Activated T-cell treated with anti-CD3 and anti-CD28 coated beads for 24 hours (primary cell): ENCODE results near the gene KCNA2.

Experiments
- DNase-seq: peaks from one replicate; pipeline ENCODE4 v3.0.0-alpha.2; 2020; ENCODE audit warnings: low read depth

Gene KCNA2

DNA sequence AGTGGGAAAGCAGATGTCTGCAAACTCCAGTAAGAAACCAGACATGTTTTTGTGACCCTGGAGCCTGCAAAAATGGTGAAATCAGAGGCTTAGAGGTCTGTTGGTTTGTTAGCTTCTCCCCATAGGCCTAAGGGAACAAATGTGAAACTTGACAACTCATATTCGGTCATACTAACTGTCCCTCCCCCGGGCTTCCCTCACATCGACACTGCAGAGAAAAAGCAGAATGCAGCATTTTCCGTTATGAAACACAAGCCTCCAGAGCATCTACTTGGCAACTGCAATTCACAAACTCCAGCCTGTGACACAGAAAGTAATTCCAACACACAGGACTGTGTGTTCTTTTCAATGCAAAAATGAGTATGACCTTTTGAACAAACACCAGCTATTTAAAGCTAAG is 3.7 kb downstream of the KCNA2 start:
- no peak for DNase-seq

DNA sequence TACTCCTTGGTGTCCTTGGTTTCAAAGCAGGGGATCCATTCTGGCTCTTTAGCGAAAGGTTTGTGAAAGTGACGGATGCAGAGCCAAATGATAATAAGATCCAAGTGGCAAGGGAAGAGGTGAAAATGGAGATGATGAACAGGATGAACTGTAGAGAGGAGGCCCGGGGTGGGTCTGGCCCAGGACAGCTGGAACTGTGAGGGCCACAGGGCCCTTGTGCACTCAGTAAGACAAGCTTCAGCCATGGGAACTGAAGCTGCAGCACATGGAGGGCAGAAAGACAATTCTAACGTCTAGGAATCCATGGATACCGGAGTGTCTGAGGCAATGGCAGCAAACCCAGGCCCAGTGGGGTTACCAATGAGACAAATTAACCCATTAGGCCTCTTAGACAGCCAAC is 4.8 kb downstream of the KCNA2 start:
- no peak for DNase-seq

DNA sequence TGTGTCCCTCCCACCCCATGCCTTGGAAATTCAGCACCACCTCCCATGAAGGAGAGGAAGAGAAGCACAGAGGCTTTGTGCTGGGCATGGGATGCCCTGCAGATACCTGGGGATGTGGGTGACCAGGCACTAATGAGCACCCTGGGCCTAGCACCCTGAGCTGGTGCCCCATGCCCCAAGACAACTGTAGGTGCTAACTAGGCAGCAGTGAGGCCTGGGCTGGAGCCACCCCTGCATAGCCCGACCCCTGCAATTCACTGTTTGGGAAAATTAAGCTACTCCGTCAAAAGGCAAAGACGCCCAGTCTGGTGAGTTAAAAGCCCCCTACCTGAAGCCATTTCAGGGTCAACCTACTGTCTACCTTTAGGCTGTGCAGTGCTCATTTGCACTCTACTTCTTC is 5.4 kb downstream of the KCNA2 start:
- DNase-seq: no peak

DNA sequence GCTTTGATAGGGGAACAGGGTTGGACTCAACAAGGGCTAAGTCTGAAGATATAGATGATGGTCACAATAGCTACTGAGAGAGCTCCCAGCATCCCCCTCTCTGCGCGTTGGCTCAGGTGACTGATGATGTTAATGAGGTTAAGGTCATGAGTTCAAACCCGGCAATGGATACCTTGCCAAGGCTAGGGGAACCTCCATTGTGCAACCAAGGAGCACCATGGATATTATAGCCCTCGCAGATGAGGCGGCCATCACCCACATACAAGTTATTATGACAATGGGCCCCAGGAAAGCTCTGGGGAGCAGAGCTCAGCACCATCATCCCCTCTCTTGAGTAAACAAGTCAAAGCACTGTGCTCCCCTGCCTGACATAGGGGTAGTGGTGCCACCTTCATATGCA is 8.2 kb downstream of the KCNA2 start:
- no peak for DNase-seq

DNA sequence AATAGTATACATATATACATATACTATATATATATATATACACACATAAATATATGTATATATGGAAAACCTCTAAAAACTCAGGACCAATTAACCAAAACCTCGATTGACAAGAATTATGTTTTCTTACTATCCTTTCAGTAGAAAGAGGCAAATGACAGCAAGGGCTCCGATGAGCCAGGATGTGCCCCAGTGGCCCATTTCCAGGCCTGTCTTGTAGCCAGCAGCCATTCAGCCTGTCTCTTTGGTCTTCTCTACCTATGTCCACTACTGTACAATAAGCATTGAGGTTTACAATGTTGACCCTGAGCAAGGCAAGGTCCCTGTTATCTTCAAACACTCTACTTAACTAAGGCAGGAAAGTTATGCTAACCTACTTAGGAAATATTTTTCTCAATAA is 9.8 kb downstream of the KCNA2 start:
- no peak for DNase-seq

DNA sequence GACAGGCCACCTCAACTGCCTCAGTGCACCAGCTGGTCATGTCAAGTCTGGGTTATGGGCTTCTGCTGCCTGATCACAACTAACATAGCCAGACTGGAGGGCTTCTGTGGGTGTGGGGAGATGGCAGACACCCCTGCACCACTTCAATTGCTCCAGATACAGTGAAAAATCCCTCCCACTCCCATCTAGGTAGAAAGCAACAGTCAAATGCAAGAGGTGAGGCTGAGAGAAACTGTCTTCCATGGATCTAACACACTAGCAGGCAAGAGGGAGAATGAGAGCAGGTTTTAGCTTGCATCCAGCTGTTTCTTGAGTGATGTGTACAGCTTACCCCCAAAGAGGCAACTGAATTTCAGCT is 10.8 kb downstream of the KCNA2 start:
- no peak for DNase-seq

DNA sequence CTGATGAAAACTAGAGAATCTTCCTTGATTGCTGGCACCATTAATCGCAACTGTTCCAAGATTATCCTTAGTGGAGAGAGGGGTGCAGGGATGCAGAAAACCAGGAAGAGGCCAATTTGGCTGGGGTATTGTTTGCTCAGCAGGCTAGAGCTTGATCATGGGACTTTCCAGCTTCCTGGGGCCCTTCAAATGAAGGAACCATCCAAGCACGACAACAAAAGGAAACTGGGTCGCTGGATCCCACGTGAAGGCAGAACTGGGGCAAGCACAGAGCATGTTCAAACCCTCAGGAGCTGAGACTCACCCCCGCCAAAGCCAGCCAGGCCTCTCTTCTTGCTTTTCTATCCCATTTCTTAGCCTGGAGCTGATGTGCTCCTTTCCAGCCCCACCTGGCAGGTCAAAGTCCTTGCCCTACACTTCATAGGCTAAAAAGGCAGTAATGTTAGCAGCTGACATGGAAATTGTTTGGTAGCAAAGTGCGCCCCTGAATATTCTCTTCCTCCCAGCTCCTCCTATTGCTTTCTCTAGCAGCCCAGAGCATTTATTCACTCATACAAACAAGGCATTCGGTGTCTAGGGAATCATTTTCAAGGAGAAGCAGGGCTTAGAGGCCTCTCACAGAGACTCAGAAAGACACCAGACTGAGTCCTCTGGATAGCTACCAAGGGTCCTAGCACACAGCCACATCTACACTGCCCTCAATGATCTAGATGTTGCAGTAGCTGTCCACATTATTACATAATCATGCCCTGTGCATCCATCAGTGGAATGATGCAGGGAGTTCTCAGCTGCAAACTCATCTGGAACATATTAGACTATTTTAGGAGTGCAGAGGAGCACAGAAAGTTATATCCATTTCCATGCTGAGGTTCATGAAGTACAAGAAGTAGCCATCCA is 11.5 kb downstream of the KCNA2 start:
- DNase-seq: no peak

DNA sequence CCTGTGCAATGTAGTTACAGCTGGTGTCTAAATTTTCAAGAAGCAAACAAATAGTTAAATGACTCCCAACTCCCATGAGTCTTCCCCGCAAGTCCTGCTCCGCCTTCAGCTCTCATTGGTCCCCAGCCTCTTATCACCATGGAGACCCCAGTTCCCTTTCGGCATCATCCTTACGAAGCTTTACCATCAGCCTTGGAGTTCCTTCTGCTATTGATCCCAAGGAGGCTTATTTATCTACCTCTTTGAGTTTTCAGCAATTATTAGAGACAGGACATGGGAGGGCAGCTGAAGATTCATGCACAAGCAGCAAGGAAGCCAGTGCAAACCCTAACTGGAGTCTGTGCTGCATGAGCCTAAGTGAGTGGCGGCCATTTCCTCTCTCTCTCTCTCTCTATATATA is 12.3 kb downstream of the KCNA2 start:
- no peak for DNase-seq

DNA sequence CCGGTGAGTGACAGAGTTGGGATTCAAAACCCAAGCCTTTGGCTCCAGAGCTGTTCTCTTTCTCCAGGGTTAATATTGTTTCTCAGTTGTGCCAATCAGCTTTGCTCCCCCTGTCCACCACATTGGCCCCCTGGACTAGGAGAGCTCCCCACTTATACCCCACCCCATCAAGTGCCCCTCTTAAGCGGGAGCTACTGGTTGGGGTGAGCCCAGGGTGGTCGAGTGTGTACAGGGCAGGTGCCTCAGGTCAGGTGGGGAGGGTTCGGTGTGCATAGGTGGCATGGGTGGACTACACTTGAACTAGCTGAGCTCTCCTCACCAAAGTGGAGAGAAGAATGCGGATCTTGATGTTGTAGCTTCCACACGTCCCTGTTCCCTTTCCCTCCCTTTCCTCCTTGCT is 14.2 kb downstream of the KCNA2 start:
- DNase-seq: no peak

DNA sequence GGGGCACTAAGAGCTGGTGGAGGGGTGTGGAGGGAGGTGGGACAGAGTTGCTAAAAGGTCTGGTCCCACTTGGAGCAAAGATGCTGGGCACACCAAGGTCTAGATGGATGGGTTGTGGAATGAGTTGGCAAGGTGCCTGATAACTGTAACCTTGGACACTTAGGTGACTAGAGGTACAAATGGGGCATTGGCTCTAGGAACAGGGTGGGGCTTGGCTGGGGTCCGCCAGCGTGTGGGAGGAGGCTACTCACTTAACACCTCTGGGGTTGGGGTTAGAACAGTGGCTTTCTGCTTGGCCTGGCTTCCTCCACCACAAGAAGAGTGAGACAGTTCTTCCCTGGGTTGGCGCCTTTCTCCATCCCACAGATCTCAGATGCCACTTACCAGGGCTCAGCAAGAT is 17.2 kb downstream of the KCNA2 start:
- no peak for DNase-seq

DNA sequence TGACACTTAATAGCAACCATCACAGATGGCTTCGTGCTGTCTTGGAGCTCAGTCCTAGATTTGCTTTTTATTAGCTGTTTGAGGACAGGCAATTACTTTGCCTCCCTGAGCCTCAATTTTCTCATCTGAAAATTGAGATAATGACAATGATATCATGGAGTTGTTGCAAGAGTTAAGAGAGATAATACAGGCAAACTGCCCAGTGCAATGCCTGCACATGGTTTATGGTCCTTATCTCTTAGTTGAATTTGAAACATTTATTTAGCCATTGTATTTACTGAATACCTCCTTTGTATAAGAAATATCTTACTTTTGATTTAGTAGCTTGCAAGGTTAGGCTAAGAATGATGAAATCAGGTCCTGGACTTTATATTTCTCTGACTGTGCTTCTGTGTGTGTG is 17.7 kb downstream of the KCNA2 start:
- no peak for DNase-seq

DNA sequence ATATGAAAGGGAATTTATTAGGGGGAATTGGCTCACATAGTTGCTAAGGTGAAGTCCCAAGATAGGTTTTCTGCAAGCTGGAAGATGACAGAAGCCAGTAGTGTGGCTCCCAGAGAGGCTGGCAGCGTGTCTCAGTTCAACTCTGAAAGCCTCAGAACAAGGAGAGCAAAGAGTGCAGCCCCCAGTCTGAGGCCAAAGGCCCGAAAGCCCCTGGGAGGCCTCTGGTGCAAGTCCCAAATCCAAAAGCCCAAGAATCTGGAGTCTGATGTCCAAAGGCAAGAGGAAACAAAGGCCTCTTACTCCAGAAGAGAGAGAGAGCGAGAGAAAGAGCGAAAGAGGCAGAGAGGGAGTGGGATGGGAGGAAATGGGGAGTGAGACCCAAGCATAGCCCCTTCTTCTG is 18.3 kb downstream of the KCNA2 start:
- DNase-seq: no peak

DNA sequence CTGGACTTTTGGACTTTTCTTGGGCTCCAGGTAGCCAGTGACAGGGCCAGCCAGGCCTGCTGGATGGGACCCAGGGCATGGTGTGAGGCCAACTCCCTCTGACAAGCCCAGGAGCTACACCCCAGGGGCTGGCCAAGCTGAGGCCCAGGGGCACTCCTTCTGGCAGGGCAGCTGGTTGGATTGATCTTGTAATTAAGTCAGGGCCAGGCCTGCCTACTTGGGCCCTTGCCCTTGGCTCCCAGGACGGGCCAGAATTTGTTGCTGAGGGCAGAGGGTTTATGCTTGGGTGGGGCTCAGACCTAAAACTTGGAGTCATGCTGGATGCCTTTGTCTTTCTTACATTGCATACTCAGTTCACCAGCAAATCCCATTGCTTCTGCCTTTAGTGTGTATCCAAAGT is 20.7 kb downstream of the KCNA2 start:
- no peak for DNase-seq

DNA sequence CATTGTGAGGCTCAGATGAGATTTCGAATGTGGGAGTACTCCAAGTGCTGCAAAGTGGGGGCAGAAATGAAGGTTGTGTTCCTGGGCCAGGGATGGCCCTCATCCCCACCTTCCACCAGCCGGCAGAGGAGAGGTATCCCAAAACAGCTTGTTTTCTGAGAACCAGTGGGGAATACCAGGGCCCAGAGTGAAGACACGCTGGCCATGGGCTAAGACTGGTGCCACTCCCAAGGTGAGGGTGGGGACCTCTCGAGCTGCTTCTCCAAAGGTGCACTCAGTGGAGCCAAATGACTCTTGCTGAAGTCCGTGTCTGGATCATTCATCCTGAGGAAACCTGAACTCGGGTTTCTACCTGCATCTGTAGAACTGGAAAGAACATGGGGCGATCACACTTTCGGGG is 22.1 kb downstream of the KCNA2 start:
- no peak for DNase-seq

DNA sequence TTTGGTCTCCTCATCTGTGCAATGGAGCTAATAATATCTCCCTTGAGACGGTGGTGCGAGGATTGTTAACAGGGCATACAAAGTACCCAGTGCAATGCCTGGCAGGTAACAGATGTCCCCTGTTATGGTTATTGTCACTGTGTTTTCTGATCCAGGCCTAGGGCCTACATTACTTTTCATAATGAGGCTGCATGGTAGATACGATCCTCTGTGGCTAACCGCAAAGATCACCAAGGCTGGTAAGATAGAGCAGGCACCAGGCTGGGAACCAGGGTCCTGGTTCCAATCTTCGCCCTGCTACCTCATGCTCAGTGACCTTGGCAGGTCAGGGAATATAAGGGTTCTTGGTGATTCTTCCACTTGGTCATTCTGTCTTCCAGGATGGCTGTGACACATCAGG is 22.7 kb downstream of the KCNA2 start:
- no peak for DNase-seq

DNA sequence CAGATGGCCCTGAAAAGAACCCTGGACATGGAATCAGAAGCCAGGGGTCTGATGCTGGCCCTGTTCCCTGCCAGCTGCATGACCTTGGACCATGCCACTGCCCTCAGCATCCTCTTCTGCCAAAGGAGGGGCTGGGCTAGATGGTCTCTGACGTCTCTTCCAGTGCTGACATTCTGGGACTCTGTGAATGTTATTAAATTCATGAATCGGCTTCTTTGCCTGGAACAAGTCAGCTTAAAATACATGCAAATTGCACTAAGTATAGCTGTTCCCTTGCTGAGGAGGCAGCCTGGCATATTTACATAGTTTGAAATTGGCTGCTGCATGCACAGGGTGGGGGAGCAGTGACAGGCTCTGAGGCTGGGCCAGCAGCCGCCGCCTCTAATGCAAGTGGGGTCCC is 23.8 kb downstream of the KCNA2 start:
- no peak for DNase-seq

DNA sequence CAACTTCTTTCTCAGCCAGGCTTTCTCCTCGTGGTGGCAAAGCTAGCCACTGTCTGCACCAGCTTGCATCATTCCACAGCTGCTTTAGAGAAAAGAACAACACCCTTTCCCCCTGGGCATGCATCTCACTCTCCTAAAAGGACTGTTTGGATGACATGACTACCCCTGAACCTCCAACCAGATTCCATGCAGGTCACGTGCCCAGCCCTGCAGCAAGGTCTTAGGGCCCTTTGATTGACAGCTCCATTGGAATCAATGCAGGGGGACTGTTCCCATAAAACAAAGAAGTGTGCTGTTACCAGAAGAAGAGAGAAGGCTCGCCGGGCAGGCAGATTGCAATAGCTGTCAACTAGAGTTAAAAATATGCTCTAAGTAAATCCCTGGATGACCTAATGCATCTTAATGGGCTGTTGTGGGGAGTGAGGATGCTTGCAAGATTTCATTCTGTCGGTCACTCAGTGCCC is 24.4 kb downstream of the KCNA2 start:
- no peak for DNase-seq

DNA sequence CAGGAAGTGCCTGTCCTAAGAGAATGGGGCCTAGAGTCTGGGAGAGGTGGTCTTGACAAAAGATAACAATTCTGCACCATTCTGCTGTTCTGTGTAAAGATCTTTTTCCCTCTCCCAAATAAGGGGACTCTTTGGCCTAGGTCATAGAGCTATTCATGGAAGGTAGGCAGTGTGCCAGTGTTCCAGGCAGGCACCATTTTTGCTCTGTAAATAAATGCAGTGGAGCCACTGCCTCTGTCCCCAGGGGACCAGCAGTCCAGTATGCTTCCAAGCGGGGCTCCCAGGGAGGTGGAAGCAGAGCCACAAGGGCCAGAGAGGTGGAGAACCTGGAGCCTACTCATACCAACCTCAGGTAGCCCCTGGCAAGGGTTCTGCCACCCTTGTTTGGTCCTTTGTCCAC is 25.9 kb downstream of the KCNA2 start:
- DNase-seq: no peak

DNA sequence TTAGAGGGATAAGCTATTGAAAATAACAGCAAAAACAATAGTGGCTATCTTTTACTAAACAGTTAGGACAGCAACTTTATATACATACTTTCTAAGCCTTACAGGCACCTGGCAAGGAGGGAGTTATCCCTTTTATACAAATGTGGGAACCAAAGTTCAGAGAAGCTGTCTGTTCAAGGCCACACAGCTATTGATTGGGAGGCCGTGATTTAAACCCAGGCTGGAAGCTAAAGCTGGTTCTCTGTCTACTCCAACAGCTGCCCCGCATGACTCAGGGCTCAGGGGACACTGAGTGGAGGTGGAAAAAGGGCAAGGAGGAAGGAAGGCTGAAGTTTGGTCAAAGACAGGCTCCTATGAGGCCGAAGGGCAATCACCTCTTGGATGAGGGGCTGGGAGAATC is 26.7 kb downstream of the KCNA2 start:
- no peak for DNase-seq

DNA sequence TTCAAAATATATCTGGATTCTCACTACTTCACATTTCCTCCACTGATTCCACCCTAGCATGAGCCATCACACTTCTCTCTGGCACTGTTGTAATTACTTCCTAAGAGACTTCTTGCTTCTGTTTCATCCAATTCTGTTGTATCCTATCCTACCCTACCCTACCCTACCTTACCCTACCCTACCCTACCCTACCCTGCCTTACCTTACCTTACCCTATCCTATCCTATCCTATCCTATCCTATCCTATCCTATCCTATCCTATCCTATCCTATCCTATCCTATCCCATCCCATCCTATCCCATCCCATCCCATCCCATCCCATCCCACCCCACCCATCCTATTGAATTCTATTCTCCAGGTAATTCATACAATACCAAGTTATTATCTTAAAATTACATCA is 29.7 kb downstream of the KCNA2 start:
- no peak for DNase-seq

DNA sequence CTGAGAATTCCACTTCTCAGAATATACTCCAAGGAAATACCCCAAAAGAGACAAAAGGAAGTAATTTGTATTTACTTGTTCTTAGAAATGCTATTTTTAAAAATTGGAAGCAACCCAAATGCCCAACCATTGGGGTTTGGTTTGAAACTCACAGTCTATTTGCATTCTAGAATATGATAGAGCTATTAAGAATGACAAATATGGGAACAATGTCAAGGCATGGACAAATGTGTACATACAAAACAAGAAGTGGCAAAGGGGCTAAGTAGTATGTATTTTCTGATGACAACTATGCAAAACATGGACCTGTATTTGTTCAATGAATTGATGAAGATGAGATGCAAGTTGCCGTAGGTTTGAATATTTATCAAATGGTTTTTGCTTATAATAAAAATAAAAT is 32.8 kb downstream of the KCNA2 start:
- no peak for DNase-seq

DNA sequence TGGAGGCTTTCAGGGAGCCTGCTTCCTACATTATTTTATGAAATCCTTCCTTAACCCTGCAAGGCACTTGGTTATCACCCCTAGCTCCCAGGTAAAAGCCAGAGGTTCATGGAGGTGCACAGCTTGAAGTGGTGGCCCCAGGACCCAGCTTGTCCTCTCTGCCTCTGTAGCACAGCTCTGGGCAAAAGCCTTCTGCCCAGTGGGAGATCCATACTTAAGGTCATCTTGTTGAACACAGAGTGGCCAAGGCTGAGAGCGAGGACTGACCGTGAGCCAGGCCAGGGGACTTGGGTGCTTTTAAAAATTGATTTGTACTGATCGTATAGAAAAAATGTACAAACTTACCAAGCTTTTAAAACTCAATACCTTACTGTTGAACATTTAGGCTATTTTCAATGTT is 33.4 kb downstream of the KCNA2 start:
- no peak for DNase-seq

DNA sequence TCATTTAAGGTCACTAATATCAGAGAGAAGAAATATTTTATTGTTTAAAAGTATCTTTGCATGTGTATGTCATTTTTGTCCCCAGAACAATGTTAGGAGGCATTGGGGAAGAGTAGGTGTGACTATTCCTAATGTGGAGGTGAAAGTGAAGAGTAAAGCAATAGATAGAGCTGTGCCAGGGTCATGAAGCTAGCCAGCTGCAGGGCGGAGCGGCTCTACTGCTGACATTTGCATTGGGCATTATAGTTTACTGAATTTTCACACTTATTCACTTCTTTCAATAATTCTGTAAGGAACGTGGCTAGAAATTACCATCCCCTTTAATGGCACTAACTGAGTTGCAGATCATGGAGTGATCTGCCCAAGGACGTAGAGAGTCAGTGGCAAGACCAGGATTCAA is 35.3 kb downstream of the KCNA2 start:
- DNase-seq: no peak

DNA sequence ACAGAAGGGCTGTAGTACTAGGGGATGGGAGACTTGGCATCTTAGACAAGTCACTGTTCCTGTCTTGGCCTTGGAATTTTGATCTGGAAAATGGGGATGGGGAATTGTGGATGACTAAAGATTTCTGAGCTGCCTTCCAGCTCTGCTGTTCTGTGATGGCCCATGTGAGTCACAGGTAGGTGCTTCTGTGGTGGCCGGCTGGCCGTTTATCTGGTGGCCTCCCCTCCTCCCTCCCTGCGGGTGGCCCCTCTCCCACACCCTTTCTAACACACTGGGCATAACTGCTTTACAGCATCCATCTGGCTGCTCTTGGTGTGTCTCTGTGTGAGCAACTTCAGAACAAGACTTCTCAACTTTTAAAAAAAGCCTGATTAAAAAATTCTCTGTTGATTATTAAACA is 35.9 kb downstream of the KCNA2 start:
- DNase-seq: no peak
